HG03139 (cell line): ENCODE data around the gene KLHL29.
"Not testable (repeated sequence)": the region's sequence is repeated elsewhere in the genome, so short reads cannot be mapped to it uniquely, and the experiment has no call there.

Experiments used
- ATAC-seq: cut with Tn5 transposase; IDR thresholded peaks from one replicate; pipeline ENCODE4 v1.9.1; 2021; ENCODE audit not compliant: unreplicated experiment

The KLHL29 gene

GRCh38 chr2:23698721-23699579 lies 314.0 kb downstream of the KLHL29 start:
- ATAC-seq, result no peak

DNA sequence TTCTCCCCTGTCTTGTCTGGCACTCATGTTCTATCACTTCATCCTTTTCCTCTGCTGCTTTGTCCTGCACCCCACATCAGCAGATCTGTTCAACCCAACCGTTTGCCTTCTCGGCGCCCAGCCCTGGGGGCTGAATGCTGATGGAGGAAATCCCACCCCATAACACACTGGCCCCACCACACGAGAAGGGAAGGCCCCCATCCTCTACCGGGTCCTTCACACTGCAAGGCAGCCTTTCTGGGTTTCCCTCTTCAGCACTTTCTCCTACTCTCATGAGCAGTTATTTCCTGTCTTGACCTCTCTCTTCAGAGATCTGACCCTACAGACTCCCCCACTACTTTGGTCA lies 314.6 kb downstream of the KLHL29 start:
- ATAC-seq, result no peak

- no peak for ATAC-seq
These were observed 315.6 kb downstream of the KLHL29 start for GRCh38 chr2:23700627-23701026.

GRCh38 chr2:23703037-23703582 lies 318.1 kb downstream of the KLHL29 start:
- no peak for ATAC-seq

DNA sequence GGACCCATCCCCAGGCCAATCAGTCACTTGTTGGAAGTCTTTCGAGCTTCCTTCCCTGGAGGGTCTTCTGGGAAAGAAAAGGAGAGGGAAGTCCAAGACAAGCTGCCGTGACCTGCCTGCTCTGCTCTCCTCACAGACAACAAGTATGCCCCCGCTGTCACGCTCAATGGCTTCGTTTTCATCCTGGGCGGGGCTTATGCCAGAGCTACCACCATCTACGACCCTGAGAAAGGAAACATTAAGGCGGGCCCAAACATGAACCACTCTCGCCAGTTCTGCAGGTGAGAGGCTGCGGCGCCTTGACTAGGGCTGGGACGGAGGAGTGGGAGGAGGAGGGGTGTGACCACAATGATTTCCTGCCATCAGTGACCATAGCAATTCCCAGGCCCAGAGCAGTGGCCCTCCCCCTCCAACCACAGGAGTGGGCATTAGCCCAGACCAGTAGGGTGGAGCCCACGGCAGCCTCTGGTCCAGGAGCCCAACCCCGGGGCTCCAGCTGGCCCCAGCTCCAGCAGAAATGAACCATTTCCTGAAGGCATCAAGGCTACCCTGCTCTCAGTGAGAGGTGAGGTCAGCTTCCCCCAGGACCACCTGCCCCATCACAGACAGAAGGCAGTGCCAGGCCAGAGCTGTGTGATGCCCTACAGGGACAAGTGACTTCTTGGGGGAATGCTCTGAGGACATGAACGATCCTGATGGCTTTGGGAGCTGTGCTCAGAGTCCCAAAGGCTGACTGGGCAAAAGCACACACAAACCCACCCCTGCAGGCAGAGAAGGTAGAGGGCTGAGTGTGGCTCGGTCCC lies 318.8 kb downstream of the KLHL29 start:
- ATAC-seq, result no peak

DNA sequence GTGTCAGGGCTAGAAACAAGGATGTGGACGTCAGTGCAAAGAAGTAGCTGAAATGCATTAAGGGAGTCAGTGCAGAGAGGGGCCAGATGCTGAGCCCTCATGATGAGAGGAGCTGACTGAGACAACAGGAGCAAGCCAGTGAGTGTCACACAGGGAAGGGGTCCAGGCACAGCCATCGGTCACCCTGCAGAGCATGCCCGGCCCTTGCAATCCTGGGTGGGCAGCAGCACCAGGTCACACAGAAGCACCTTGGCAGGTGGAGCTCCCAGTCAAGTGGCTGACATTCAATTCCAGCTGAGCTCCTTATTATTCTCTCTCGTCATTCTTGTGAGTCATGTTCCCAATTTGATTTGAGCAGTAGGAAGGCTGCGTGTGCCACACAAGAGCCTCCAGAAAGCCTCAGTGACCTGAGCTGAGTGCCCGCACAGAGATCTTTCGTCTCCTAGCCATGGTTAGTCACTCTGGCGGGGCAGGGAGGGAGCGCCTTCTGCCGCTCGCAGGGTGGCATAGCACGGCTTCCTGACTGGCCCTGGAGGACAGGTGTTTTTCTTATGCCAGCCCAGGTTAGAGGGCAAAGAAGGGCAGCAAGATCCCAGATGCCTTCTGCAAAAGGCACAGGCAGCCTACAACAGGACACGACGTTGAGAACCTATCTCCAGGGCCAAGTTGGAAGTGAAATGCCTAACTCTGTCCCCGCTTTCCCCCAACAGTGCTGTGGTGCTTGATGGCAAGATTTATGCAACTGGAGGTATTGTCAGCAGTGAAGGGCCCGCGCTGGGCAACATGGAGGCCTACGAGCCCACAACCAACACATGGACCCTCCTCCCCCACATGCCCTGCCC lies 321.0 kb downstream of the KLHL29 start:
- ATAC-seq, result no peak

DNA sequence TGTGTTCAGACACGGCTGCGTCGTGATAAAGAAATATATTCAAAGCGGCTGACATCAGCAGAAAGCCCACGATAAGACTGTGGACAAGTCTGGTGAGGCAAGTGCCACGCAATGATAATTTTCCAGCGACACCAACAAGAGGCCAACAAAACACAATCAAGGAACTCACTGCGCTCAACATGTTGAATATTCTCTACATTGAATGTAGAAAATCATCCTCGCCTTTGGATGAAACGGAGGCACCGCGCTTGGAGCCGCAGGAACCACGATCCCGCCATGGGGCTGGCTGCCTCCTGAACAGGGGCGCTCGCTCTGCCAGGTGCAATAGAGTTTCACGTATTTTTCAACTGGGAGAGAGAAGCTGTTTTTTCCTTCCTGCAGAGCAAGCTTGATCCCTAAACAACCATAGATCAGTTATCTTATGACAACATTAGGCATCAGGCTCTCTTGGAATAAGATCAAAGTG lies 321.7 kb downstream of the KLHL29 start:
- ATAC-seq, result no peak

DNA sequence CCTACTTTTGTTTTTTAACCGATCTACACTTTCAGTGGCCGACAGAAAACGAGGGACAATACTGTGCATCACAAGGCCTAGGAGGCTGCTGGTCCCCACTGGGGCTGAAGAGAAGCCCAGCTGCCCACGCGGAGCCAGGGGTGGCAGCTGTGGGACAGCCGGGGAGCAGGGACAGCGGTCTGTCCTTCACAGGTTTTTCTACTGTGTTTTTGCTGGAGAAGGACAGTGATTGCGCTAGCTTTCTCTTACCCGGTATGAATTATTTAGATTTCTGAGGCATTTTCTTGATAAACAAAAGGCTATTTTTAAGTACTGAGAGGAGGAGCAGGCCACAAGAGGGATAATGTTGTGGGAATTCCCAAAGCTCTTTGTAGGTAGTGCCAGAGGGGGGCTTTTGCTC lies 322.1 kb downstream of the KLHL29 start:
- ATAC-seq, result no peak

- ATAC-seq, result no peak
These were observed 323.8 kb downstream of the KLHL29 start for GRCh38 chr2:23708771-23709170.

- ATAC-seq, result no peak
These were observed 324.3 kb downstream of the KLHL29 start for GRCh38 chr2:23709311-23709710.

- no peak for ATAC-seq
These were observed 327.2 kb downstream of the KLHL29 start for GRCh38 chr2:23711979-23712755.

GRCh38 chr2:23712756-23713151 lies 327.8 kb downstream of the KLHL29 start:
- ATAC-seq, result no peak

- no peak for ATAC-seq
These were observed 328.4 kb downstream of the KLHL29 start for GRCh38 chr2:23713351-23713750.

GRCh38 chr2:23718931-23719700 lies 334.1 kb downstream of the KLHL29 start:
- ATAC-seq, result no peak

GRCh38 chr2:23719716-23720115 lies 334.7 kb downstream of the KLHL29 start:
- no peak for ATAC-seq

- ATAC-seq, result no peak
These were observed 335.9 kb downstream of the KLHL29 start for GRCh38 chr2:23720705-23721453.

GRCh38 chr2:23721454-23721826 lies 336.5 kb downstream of the KLHL29 start:
- ATAC-seq, result no peak

GRCh38 chr2:23722255-23722654 lies 337.3 kb downstream of the KLHL29 start:
- no peak for ATAC-seq

DNA sequence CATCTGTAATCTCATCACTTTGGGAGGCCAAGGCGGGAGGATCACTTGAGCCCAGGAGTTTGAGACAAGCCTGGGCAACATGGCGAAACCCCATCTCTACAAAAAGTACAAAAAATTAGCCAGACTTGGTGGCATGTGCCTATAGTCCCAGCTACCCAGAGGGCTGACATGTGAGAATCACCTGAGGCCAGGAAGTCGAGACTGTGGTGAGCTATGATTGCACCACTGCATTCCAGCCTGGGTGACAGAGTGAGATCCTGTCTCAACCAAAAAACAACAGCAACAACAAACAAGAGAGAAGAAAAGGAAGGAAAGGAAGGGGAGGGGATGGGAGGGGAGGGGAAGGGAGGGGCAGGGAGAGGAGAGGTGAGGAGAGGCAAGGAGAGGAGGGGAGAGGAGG lies 338.1 kb downstream of the KLHL29 start:
- not testable (repeated sequence) for ATAC-seq
